NCI-H146 (cell line): ENCODE data around the gene FAM217B.

Source experiments
- DNase-seq: peaks from one replicate; lab custom pipeline; 2025; lab: John Stamatoyannopoulos, UW

The FAM217B gene, protein sequence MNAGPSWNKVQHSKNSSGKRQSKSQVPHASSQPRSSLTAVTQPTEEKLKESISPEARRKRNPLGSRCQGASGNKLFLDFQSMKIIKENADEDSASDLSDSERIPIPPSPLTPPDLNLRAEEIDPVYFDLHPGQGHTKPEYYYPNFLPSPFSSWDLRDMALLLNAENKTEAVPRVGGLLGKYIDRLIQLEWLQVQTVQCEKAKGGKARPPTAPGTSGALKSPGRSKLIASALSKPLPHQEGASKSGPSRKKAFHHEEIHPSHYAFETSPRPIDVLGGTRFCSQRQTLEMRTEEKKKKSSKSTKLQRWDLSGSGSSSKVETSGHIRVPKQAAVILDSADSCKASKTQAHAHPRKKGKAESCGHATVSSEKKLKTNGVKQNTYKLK

DNA sequence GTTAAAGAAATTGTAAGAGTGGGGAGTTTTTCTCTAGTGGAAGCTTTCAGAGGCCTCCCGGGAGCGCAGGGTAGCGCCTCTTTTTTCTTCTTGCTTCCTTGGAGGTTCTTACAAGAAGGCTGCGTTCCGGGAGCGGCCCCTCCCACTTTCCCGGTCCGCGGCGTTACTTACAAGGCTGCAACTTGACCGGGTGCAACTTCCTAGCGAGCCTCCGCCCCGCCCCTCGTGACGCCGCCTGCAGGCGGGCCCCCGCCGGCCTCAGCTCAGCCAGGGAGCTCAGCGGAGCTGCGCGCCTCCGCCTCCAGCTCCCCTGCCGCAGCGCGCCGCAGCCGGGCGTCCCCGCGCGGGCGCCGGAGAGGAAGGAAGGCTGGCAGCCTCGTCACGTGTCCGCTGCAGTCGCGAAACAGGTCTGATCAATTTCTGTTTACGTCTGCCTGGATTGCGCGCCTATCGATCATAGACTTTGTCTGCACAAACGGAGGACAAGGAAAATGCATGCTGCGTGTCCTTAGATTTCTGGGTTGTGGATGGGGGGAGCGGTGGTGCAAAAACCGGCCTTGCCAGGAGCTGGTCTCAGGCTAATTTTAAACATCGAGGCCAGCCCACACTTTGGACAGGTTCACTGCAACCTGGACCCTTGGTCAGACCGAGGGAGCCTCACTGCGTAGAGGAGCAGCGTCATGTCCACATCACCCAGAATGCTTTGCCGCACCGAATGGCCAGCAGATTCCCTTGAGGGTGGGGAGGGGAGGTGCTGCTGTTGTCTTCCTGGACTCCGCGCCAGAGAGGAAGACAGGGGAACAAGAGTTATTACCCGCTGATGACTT is at the start of gene FAM217B, which contains the start of gene PPP1R3D:
Gene FAM217B, plus strand, starts transcription at position 261 of the 827 bp plus-strand sequence. CDS start 3,555 bp downstream, outside the sequence.
Gene PPP1R3D, minus strand, starts transcription at position 177 of the 827 bp plus-strand sequence. CDS start 374 bp downstream, outside the sequence.
- DNase-seq, result peak; percentile 95

DNA sequence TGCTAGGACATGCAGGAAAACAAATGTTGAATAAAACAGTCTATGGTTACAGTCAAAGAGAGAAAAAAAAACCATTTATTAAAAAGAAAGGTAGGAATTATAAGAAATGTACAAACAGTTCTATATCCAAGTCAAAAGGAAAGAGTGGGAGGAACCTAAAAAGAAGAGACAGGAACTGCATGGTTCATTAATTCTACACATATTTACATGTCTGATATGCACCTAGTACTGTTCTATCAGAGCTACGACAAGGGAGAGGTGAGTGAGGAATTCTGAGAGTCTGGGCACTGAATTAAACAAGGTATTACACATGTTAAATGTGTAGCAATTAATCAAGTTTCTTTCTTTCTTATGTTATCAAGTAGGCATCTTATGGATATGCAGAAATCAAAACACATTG is 48.6 kb upstream of the FAM217B start:
- DNase-seq, result no peak

DNA sequence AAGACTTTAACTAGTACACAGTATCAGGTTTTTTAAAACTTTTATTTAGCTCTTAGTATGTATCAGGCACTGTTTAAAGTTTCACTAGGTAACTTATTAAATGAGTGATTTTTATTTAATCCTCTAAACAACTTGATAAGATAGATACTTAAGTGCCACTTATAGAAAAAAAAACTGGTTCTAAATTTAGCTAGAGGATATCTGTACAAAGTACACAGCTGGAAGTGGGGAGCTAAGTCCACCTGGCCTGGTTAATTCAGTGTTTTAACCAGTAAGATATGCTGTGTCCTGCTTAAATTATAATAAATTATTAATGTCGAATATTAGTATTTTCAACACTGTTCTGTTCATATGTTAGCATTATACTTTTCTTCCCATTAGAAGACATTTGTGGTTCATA is 44.3 kb upstream of the FAM217B start:
- no peak for DNase-seq

DNA sequence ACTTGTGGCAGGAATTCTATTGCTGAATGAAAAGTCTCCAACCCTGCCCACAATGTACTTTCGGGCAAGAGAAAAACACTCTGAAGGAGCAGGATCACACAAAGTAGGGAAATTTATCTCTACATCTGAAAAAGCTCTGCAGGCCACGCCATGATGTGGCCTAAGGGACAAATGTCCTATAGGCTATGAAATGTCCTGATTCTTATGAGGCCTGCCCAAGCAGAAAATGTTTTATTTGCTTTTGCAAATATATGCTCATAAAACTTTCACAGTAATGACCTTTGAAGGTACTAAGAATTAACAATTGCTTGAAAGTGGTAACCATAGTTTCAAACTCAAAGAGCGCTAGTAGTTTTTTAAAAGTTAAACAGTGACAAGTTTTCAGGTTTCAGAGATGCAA is 37.7 kb upstream of the FAM217B start:
- no peak for DNase-seq

DNA sequence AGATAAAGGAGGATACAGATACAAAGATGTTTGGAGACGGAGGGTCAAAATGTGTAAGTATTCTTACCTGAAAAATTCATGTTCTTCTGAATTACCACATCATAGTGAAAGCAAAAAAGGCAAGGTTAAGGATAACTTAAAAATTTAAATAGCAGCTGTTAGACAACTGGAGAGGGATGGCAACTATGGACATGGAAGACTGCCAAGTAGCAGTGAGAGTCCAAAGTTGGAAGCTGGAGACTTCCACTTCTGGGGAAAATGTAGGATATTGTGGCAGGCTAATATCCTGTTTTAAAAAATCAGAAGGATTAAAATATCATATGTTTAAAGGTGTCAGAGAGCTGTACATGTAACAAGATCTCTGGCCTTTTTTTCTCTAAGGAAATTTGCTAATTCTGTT is 36.6 kb upstream of the FAM217B start:
- DNase-seq, result no peak

DNA sequence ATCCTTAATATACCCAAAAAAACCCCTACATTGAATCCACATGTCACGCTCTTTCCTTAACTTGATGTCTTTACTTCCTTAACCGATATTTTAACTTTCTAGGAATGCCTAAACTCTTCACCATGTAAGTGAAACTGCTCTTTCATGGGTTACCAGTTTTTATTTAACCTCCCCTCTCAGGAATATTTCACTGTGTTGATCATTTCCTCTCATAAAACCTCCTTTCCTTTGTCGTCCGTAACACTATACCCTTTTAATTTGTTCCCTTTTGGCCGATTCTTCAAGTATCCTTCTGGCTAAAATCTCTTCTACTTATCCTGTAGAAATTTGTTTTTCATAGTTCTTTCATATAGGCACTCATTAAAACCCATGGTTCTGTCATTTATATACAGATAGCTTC is 31.3 kb upstream of the FAM217B start:
- no peak for DNase-seq

DNA sequence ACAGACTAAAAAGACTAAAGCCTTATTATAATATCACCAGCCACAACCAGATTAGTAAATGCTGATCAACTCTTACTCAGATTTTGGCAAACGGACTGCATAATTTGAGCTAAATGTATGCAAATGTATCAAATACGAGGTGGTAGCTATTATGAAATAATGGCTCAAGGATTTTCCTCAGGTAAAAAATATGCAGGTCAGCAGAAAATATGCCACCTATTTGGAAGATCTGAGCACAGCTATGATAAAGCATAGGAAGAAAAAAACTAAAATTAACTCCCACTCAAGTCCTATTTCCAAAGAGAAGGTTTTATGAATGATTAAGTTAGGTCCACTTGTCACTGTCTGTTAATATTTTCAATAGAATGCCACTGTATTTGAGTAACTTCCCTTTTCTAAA is 29.1 kb upstream of the FAM217B start:
- DNase-seq, result no peak

DNA sequence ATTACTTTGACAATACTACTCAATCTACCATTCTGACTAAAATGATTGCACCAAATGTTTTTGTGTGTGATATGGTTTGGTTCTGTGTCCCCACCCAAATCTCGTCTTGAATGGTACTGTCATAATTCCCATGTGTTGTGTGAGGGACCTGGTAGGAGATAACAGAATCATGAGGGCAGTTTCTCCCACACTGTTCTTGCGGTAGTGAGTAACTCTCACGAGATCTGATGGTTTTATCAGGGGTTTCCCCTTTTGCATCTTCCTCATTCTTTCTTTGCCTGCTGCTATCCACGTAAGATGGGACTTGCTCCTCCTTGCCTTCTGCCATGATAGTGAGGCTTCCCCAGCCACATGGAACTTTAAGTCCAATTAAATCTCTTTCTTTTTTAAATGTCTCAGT is 27.6 kb upstream of the FAM217B start:
- DNase-seq, result no peak

DNA sequence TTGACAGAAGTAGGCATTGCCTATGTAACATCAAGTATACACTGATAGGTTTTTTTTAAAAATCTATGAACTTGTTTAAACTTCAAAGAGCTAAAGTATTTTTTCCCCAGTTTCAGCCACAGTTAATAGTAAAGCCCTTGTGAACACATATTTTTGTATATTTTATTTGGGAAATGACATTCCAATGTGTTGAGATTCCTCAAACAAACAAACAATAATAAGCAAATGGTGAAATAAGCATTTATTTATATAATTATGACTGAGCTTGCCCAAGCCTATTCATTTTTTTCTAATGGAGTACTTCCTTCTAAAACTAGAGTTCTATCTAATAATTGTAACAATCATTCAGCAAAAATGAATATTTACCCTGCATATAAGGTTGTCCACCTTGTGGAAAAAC is 19.2 kb upstream of the FAM217B start:
- DNase-seq, result no peak

DNA sequence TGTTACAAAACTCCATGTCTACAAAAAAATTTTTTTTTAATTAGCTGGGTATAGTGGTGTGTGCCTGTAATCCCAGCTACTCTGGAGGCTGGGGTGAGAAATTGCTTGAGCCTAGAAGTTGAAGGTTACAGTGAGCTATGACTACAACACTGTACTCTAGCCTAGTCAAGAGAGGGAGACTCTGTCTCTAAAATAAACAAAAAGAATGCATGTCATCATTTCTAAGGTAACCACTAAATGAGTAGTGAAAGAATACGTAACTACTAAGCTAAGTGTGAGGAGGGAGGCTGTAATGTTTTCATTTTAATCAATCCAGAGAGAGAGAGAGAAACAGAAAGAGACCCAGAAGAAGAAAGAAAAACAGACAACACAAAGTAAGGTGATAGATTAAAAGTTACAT is 16.7 kb upstream of the FAM217B start:
- no peak for DNase-seq

DNA sequence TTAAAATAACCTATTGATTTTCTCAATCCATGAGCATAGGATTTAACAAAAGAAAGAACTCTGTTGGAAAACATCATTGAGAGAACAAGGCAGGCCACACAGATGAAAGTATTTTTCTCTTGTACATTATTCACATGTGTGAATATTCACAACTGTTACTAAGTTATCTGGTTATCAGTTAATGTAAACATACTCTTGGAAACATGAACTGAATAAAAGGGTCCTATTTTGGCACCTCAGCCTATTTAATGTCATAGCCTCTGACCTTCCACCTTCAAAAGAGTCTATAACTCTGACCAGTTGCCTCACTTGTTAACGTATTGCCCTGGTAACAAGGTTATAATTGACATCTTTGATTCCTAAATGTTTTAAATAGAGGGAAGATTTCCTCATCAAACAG is 14.8 kb upstream of the FAM217B start:
- no peak for DNase-seq

DNA sequence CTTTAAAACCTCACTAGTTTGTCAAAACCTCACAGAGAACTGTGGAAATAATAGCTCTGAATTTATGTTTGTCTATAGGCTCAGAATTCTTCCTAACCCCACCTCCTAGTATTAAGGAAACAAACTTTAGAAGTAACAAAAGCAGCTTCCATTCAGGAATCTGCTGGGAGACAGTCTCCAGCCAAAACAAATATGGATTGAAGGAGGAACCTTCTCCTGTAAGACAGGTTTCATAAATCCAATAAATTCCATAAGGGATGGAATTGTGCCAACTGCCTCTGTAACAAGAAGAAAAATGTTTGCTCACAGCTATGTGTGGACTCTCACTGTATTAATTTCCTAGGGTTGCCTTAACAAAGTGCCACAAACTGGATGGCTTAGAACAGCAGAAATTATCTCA is 14.3 kb upstream of the FAM217B start:
- DNase-seq, result no peak

DNA sequence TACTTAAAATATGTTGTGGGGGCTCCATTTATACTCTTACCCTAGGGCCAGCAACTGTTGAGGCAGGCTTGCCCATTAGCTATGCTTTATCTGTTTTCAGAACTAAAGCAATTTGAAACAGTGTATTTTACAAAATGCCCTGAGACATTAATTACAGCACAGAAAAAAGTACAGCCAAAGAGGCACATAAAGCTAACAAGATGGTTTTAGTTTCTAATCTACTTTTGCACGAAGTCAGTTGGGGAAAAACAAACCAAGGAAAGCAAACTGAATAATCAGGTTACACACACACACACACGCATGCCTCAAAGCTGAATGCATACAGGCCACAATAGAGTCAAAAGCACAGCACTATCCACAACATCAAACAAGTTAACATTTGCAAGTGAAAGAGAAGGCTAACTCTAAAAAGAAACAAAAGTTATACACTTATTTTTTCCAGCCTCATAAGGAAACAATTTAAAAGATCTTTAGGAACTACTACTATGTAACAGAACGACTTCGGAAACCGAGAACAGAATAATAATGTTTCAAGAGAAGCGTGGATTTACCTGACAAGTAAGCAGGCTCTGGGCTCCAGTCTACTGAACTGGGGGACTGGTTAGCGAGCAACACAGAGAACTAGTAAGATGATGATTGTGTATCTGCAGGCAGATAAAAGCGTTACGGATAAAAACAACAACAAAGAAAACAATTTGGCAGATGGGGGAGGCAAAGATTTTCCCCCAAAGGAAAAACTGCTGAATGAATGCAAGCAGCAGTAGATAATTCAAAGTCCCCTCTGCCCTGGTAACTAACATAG is 8.5 kb upstream of the FAM217B start:
- no peak for DNase-seq

DNA sequence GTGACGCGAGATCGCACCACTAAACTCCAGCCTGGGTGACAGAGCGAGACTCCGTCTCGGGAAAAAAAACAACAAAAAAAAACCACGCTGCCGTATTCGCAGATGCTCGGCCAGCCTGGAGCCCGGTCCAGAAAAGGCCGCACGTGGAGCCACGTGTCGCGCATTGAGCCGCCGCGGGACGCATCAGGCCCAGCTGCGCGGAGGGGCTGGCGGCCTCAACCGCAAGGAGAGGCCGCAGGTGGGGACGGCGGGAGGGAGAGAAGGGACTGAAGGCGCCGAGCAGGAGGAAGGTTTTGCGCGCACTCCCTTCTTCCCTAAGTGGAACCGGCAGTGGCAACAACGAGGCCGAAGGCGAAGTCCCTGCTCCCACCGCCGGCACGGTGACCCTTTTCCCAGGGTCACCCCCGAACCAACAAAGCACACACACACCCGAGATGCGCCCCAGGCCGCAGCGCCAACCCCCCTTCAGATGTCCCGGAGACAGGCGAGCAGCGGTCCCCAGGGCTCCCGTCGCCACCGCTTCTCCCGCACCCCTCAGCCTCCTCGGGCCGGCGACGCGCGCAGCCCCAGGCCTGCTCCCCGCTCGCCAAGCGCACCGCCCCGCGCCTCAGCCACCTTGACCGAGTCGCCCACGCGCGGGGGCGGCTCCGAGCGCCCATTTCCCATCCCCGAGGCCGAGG is 7.4 kb upstream of the FAM217B start:
- no peak for DNase-seq

DNA sequence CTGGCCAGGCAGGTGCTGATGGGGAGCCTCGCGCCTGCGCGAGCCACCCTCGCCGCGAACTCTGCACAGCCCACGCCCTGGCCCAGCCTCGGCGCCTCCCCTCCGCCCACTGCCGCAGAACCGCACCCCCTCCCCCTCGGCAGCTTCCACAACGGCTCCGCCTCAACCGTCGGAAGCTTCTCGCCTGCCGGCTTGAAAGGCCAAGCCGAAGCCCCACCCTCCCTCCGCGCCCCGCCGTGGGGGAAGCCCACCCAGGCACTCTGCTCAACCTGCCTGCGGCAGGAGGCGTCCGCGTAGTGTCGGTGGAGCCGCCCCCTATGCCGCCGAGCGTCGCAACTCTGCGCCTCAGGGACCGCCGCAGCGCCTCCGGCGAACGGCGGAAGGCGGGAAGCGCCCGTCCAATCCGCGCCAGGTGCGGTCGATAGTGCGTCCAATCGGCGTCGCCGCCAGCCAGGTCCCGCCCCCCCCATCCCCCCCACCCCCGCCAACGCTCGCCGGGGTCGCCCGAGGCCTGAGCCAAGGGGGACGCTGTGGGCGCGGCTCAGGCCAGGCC is 6.8 kb upstream of the FAM217B start, which contains the start of gene SYCP2:
Gene SYCP2, minus strand, starts transcription at position 342 of the 553 bp plus-strand sequence. CDS start 11,224 bp downstream, outside the sequence.
- DNase-seq, result peak; percentile 77

DNA sequence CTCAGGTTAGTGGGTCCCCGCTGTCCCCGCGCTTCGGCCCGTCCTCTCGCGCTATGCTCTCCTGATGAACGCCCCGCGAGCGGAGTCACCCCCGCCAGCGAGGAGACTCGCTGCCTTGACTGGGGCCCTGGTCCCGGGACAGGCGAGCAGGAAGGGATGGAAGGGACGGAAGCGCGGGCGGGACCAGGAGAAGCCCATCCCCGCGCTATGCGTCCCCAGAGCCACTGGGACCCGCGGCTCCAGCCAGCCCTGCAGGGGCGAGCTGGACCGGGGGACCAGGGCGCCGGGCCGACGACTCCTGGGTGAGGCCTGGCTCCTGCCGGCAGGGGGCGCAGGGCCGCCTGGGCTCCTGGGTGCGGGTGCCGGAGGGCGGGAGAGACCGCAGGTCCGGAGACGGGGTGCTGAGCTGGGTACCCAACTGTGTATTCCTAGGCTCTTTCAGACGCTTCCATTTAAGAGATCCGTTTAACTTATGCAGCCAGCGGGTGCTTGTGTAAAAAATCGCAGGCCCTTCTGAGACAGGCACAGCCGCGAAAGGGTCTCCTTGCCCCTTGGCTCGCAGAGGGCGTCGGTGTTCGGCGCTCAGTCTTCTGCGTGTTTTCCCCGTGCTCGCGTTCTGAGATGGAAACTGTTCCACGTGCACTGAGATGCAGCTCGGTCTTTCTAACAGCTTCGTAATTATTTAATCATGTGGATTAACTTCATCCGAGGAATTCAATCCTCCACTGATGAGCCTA is 6.2 kb upstream of the FAM217B start:
- peak; percentile 82 for DNase-seq

DNA sequence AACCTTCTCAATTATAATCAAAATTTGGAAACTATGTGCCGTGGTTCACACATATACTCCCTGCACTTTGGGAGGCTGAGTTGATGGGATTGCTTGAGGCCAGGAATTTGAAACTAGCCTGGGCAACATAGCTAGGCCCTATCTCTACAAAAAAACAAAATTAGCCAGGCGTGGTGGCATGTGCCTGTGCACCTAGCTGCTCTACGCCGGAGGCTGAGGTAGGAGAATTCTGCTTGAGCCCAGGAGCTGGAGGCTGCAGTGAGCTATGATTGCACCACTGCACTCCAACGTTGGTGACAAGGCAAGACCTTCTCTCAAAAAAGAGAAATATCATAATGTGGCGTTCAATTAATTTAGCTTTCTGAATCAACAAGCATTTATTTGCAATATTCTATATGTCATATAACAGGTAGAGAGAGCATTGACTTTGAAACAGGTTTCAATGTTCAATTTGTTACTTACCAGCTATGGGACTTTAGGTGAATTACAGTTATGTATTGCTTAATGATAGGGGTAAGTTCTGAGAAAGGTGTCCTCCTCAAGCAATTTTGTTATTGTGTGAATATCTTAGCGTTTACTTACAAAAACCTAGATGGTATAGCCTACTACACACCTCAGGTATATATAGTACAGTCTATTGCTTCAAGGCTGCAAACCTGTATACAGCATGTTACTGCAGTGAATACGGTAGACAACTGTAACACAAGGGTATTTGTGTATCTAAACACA is 4.6 kb upstream of the FAM217B start:
- no peak for DNase-seq

DNA sequence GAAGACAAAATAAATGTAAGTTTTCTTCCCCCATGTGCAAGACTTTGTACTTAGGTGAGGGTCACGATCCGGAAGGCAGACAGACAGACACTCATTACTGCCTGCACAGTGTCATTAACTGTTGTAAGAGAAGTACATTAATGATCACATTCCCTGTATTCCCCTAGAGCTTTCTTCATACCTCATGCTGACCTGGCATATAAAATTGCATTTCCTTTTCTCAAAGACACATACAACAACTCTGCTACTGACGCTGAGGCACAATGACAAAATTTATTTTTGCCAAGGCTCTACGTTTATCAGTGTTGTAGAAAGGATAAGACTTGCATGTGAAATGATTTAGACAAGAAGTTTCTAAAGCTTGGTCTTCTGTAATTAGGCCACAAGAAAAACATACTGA is 3.8 kb upstream of the FAM217B start:
- DNase-seq, result no peak

DNA sequence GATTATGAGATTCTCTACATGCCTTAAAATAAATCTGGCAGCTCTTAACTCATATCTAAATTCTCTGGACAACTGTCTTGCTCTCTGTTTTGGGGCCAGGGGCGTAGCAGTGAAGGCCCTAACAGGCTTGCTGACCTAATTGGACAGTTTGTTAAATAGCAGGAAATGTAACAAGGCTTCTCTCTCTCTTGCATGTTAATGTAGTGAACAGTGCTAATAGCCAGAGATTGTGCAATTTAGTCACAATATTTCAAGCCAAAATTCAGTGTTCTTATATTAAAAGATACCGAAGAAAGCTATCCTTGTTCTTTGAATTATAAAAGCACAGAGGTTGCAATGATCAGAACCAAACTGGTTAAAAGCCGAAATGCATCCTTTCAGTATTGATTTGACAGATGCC is 3.0 kb upstream of the FAM217B start:
- no peak for DNase-seq

DNA sequence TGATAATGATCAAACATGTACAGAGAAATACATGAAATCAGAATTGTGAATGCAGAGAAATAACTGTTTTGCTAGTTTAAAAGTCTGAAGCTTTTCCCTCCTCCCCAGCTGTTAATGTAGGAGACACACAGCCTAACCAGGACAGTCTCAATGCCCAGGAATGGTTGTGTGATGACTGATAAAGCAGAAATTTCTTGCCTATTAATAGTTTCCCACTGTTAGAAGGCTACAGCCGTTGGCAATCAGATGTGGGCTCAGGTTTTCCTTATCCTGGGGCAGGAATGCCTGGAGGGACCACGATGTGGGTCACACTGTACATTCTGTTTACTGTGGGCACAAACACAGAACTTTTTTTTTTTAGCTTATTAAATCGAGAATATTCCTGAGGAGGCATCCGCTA is 2.0 kb upstream of the FAM217B start:
- no peak for DNase-seq
